Subcutaneous adipose tissue (tissue), 4 donors: ENCODE data around the gene STAMBPL1. TPM values are rescaled to one million over a fixed set of nuclear protein-coding genes. Genes with fewer than 3 reads are reported as not detected.

Experiments used
- CTCF ChIP-seq: fragments of 450-650 bp; IDR thresholded peaks from one replicate; pipeline ENCODE4 v1.5.1; 2016; ENCODE audit warnings: low read depth, mild to moderate bottlenecking, control low read depth, antibody characterized with exemption, moderate library complexity
- total RNA-seq, 4 donors: library from RNA; depleted of rRNA; stranded (reverse); fragments of >200 nt; gene quantifications; one replicate each; pipeline ENCODE4 v1.1.0, GENCODE V29; 2016

STAMBPL1 gene
- total RNA-seq, 4 donors from 2014 or later, result 7.5 to 31.3 (median 14.8) TPM

GRCh38 chr10:88858491-88858890 is 21.6 kb upstream of the STAMBPL1 start:
- TF ChIP-seq CTCF, result no peak

GRCh38 chr10:88861036-88861435 is 19.0 kb upstream of the STAMBPL1 start:
- no peak for TF ChIP-seq CTCF

DNA sequence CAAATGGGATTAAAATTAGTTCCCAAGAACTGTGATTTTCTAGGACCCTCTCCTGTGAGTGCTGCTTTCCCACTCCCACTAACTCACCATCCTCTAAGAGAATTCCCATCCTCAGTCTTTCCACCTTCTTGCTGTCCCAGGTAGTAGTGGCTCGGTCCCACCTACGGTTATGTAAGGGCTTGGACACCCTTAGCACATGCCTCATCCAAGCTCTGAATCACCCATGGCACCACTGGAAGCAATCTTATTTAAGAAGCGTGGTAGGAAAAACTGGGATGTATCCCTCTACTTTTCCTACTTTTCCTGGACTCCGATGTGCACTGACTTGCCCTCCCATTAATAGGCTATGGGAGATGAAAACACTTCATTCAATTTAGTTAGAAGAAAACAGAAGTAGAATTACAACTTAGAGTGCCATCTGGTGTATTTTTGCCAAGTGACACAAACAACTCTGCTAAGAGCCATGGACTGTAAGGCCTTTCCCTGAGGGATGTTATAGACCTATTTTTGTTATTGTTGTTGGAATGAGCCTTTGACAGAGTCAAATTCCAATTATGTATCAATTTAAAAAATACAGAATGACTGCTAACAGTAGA is 14.7 kb upstream of the STAMBPL1 start:
- TF ChIP-seq CTCF, result no peak

- TF ChIP-seq CTCF, result no peak
Observed at GRCh38 chr10:88866454-88866853, 13.6 kb upstream of the STAMBPL1 start.

DNA sequence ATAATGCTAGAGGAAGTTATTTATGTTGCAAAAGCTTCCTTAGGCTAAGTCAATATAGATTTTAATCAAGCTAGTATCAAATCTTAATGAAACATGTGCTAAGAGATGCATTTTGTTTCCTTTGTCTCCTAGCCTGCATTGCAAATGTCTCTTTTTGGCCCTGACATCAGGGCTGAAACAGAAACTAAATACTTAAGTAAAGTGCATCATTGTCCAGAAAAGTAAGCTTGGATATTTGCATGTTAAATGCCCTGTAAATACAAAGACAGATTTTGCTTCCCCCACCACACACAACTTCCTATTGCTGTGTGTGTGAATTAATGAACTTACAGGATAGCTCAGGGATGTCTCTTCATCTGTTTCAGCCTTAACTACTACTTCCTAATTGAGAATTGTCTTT is 10.0 kb upstream of the STAMBPL1 start:
- TF ChIP-seq CTCF, result no peak

GRCh38 chr10:88873757-88874156 is 6.3 kb upstream of the STAMBPL1 start:
- TF ChIP-seq CTCF, result no peak

DNA sequence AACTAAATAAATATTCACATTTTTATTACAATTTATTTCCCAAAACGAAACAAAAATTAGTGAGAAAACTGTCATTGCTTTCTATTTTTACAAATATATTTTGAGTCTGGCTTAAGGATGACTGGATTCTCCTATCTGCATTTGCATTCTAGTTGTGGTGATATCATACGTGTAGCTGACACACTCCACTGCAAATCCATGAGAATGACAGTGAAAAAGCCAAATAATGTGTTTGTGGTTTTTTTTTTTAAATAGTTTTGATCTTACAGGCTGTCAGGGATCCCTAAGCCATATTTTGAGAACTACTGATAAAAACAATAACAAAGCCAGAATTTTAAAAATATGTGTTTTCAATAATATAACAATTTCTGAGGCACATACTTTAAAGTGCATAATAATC is 5.8 kb upstream of the STAMBPL1 start:
- no peak for TF ChIP-seq CTCF

- no peak for TF ChIP-seq CTCF
Observed at GRCh38 chr10:88875081-88875480, 5.0 kb upstream of the STAMBPL1 start.
